DMS79 (cell line): ENCODE measurements around the gene CMA1.

ENCODE experiments used
- DNase-seq: peaks from one replicate; lab custom pipeline; 2025; lab: John Stamatoyannopoulos, UW

Gene CMA1

DNA sequence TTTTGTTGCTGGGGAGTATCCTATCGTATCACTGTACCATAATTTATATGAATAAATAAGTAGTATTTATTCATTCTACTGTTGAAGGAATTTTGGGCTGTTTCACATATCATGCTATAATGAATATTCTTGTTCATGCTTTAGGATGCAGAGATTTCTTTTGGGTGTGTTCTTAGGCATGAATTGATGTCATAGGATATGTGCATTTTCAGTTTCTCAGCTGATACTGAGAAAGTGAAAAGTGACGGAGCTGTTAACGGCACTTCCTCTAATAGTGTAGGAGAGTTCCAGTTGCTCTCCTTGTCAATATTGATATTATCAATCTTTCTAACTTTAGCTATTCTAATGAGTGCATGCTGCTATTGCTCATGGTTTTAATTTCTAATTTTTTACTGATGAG is 42.3 kb downstream of the CMA1 start:
- DNase-seq: no peak

DNA sequence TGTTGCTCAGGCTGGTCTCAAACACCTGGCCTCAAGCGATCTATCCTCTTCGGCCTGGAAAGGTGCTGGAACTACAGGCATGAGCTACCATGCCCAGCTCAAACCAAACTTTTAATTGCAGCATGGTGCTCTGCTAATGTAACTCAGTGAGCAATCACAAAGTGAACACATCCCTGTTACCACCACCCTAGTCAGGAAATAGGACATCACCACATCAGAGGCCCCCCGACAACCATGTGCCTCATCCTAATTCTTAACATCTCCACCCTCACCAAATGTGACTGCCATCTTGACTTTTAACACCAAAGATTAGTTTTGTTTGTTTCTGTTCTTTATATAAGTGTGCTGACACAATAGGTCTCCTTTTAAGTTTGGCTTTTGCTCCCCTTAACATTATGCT is 42.7 kb downstream of the CMA1 start:
- DNase-seq: no peak

DNA sequence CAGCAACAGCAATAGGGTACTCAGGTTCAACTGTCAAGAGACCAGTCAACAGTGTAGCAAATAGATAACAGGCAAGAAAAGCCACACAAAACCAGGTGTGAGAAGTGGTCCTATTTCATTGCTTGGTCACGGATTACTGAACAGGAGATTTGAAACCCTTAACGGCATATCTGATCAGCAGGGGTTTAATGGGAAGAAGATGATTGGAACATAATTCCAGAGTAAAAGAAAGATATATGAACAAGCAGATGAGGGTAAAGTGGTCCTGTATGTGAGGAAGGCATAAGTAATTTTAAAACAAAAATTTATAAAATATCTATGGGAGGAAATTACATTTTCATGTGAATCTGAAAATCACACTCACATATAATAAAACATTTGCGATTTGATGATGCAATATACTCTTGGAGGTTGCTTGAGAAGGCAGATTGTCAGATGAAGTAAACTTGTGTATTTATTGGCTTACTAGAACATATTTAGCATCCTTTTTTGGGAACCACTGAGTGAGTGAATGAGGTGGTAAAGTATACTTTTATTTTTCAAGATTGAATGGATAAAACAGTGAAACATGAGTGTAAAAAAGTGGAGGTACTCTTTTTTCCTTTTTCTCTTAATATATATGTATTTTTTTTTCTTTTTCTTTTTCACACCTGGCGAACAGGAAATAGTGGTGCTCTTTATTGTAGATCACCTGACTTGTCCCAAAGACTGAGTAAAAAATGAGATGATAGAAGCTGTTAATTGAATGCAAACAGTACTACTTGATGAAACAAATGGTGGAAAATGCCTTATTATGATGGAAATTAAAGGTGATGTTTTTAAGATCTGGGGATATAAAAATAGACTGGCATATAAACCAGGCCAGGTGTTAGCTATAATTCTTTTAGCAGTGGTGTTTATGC is 43.9 kb downstream of the CMA1 start:
- DNase-seq: peak; percentile 47

DNA sequence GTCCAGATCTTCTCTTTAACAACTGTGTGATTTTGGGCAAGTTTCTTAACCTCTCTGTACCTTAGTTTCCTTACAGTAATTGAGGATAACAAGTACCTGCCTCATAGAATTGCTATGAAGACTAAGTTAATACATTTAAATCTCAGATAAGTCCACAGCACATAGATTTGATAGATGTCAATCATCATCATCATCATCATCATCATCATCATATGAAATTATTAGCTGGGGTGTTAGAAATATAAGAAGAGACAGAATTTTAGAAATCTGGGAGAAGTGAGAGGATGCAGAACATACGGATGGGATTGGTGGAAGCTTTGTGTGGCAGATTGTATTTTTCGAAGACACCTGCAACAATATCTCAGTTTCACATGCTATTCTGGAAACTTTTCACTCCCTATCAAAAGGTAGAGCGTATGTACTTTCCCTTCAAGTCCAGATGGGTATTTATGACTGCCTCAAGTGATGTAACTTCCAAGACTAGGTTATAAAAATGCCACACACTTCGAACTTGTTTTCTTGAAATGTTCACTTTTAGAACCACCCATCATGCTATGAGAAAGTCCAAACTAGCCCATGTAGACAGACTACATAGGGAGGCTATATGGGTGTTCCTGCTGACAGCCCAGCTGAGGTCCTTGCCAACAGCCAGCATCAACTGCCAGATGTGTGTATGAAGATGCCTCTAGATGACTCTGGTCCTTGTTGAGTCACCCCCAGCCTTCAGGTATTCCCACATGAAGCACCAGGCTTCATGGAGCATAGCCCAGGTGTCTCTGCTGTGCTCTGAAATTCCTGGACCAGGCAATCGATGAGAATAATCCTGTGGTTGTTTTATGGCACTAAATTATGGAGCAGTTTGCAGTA is 44.8 kb downstream of the CMA1 start:
- DNase-seq: no peak

DNA sequence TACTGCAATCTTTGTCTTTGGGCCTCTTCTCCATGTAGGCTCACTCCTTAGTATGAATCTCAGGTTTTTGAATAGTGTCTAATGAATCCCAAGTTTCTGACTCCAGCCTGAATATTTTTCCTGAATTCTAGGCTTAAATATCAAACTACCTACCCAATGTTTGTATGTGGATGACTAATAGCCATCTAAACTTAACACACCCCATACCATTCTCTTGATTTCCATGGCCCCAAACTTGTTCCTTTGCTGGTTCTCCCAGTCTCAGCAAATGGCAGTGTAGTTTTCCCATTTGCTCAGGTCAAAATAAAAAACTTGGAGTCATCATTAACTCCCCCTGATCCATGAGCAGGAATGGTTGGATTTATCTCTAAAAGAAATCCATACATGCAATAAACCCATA is 46.7 kb downstream of the CMA1 start:
- DNase-seq: no peak

DNA sequence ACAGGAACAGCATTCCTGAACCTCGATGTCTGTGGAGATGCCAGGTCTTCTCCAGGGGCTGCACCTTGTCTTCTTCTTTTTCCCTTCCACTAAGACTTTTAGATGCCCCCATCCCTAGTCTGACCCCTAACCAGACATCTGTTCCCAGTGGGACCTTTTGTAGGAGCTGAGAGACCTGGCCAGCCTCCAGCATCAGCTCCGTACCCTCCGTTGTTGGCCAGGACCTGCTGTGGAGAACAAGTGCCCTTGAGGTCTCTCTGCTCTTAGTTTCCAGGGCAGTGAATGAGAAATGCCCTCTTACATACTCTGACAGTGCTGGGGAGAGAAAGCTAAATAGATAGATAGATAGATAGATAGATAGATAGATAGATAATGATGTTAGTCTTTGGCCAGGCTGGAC is 48.7 kb downstream of the CMA1 start:
- DNase-seq: peak; percentile 31

DNA sequence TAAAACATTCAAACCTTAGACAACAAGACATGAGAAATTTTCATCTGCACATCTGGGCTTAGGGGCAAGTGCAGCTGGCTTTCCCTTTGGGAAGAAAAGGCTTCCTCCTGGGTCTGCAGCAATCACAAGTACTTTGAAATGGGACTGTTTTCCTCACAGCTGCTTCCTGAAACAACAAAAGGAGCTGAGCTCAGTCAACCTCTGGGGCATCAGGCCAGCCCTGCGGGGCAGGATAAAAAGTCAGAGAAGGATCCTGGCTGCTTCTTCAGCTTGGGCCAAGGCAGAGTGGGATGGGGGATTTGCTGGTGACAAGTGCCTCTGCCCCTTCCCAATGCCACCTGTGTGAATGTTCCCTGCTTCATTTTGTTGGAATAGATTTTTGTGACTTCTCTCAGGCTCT is 49.3 kb downstream of the CMA1 start:
- DNase-seq: no peak

DNA sequence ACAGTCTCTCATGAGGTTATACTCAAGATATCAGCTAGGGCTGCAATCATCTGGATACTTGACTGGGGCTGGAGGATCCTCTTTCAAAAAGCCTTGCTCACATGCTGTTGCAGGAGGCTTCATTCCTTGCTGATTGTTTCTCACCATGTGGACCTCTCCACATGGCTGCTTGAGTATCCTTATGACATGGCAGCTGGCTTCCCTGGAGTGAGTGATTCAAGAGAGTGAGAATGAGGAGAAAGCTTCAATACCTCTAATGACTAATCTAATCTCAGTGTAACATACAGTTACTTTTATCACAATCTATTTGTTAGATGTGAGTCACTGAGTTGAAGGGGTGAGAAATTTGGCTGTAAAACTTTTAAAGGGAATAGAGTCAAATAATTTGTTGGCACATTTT is 51.1 kb downstream of the CMA1 start:
- DNase-seq: no peak
